Spleen (tissue), 7 donors: Measurements from ENCODE around the gene AFF1.

Experiments
- CTCF ChIP-seq, 11 experiments: fragments of 200-600 bp in 7 of 11; fragments of 450-650 bp in 4 of 11; sonication (generic) in 4 of 11; IDR thresholded peaks in 8 of 11; conservative IDR thresholded peaks in 3 of 11; 1 replicate in 7 of 11; 2 replicates in 4 of 11; pipeline versions ENCODE4 v1.4.0 to v1.8.0; 2016 to 2021; ENCODE audit warnings: antibody characterized with exemption in 11 of 11, inconsistent platforms in 4 of 11, mild to moderate bottlenecking in 1 of 11
- POLR2A ChIP-seq, 3 donors: fragments of 450-650 bp; IDR thresholded peaks; one replicate each; pipeline ENCODE4 v1.5.1; 2017; ENCODE audit warnings: antibody characterized with exemption in 3 of 3, mild to moderate bottlenecking in 1 of 3
- POLR2AphosphoS5 ChIP-seq, 3 donors: sonication (generic); formaldehyde crosslinking; IDR thresholded peaks; one replicate each; pipeline ENCODE4 v1.5.1; 2017; ENCODE audit warnings: antibody characterized with exemption in 3 of 3
- donor health status: DM: no; HTN: no; CAD: no; lungs with moderate emphysema.
- donor health status: DM: no; HTN: no; CAD: no.
- donor health status: DM: no; HTN: no; CAD: no.

DNA sequence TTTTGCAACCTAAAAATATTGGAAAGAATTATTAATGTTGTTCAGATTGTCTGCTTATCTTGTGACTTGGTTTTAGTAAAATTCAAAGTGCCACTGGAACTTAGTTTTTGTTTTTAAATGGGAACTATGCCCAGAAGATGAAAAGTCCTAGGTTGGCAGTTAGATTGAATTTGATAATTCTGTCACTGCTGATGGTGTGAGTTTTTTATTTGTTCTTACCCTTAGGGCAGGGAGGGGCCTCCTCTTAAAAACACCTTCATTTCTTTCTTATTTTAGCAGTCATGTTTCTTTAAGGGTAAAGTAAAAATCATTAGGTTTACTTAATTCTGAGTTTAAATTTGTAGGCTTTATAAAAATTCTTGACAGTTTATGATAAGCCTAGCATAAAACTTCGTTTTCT, 80.6 kb downstream of the AFF1 start:
- no peak for TF ChIP-seq POLR2AphosphoS5 (IDR thresholded peaks at IDR 0.05)
- TF ChIP-seq CTCF (IDR thresholded peaks at IDR 0.05 in 8 of 11, conservative IDR thresholded peaks at IDR 0.05 in 3 of 11) = no peak
- no peak for TF ChIP-seq POLR2A (IDR thresholded peaks at IDR 0.05)
